ENCODE measurements around the gene GPHN. TPM values are rescaled to one million over a fixed set of nuclear protein-coding genes. Genes with fewer than 3 reads are reported as not detected.

Gene GPHN
- total RNA-seq, 1 experiment from 2014 or later = 23.4 TPM

- Histone ChIP-seq H3K27ac (ENCODE audit: low read length) (no peak overlapping the region), H4K20me1 (ENCODE audit: low read length) (no peaks in the 10 kb centered on the region), H2AFZ (ENCODE audit: low read length) (no peak overlapping the region), H3K4me1 (ENCODE audit: insufficient read depth, low read length) (no peaks in the 10 kb centered on the region), H3K9me3 (ENCODE audit: low read length) (no peaks in the 10 kb centered on the region), H3K9ac (ENCODE audit: low read length) (no peak overlapping the region), H3K79me2 (ENCODE audit: low read length) (no peaks in the 10 kb centered on the region), H3F3A (ENCODE audit: low read length, unreplicated experiment) (no peaks in the 10 kb centered on the region), H3K4me3 (ENCODE audit: low read length) (no peak overlapping the region), H3K4me2 (ENCODE audit: low read length) (no peak overlapping the region), H3K27me3 (ENCODE audit: low read length) (no peaks in the 10 kb centered on the region), H3K36me3 (ENCODE audit: low read depth, low read length) (no peaks in the 10 kb centered on the region), H3K9me2 (replicated peaks; ENCODE audit: low read length) (no peaks in the 10 kb centered on the region)
- TF ChIP-seq EZH2 (IDR thresholded peaks at IDR 0.05; ENCODE audit: low read length, unreplicated experiment) = no peak
- no peak for TF ChIP-seq CTCF (conservative IDR thresholded peaks at IDR 0.05; ENCODE audit: low read depth, low read length)
- TF ChIP-seq EZH2phosphoT487 (IDR thresholded peaks at IDR 0.05; ENCODE audit: borderline replicate concordance, low read length) = no peak
- DNase-seq = no peak
- POLR2A ChIA-PET (ENCODE audit: unreplicated experiment) = no interaction called here
- BruUV-seq (replicated peaks) = no TSS peak
- CTCF ChIA-PET = no interaction called here
- no peak for ATAC-seq
- intact Hi-C loops (cut with micrococcal nuclease) = no loop called here
These were observed 687.3 kb downstream of the GPHN start for GRCh38 chr14:67195279-67195678.

GRCh38 chr14:67199016-67199415, 691.1 kb downstream of the GPHN start:
- Histone ChIP-seq H3K9ac (ENCODE audit: low read length) (no peak overlapping the region), H3K27me3 (ENCODE audit: low read length) (no peaks in the 10 kb centered on the region), H3K9me2 (replicated peaks; ENCODE audit: low read length) (no peaks in the 10 kb centered on the region), H3K4me1 (ENCODE audit: insufficient read depth, low read length) (no peaks in the 10 kb centered on the region), H3K4me3 (ENCODE audit: low read length) (no peak overlapping the region), H2AFZ (ENCODE audit: low read length) (no peak overlapping the region), H3K4me2 (ENCODE audit: low read length) (no peak overlapping the region), H3K36me3 (ENCODE audit: low read depth, low read length) (no peaks in the 10 kb centered on the region), H3K79me2 (ENCODE audit: low read length) (no peaks in the 10 kb centered on the region), H3K27ac (ENCODE audit: low read length) (no peak overlapping the region), H4K20me1 (ENCODE audit: low read length) (no peaks in the 10 kb centered on the region), H3F3A (ENCODE audit: low read length, unreplicated experiment) (no peaks in the 10 kb centered on the region), H3K9me3 (ENCODE audit: low read length) (no peaks in the 10 kb centered on the region)
- BruUV-seq (replicated peaks) = no TSS peak
- POLR2A ChIA-PET (ENCODE audit: unreplicated experiment) = no interaction called here
- no peak for DNase-seq
- CTCF ChIA-PET = no interaction called here
- TF ChIP-seq EZH2 (IDR thresholded peaks at IDR 0.05; ENCODE audit: low read length, unreplicated experiment) (no peak), EZH2phosphoT487 (IDR thresholded peaks at IDR 0.05; ENCODE audit: borderline replicate concordance, low read length) (no peak), CTCF (conservative IDR thresholded peaks at IDR 0.05; ENCODE audit: low read depth, low read length) (no peak)
- ATAC-seq = no peak
- intact Hi-C loops (cut with micrococcal nuclease) = no loop called here

GRCh38 chr14:67207810-67208209, 699.9 kb downstream of the GPHN start:
- BruUV-seq (replicated peaks) = no TSS peak
- ATAC-seq (no peak), DNase-seq (no peak)
- Histone ChIP-seq H3K79me2 (ENCODE audit: low read length) (no peaks in the 10 kb centered on the region), H3K9ac (ENCODE audit: low read length) (no peak overlapping the region), H3K9me2 (replicated peaks; ENCODE audit: low read length) (no peaks in the 10 kb centered on the region), H3K27ac (ENCODE audit: low read length) (no peak overlapping the region), H3K4me3 (ENCODE audit: low read length) (no peak overlapping the region), H3K36me3 (ENCODE audit: low read depth, low read length) (no peaks in the 10 kb centered on the region), H2AFZ (ENCODE audit: low read length) (no peak overlapping the region), H3F3A (ENCODE audit: low read length, unreplicated experiment) (no peaks in the 10 kb centered on the region), H3K4me1 (ENCODE audit: insufficient read depth, low read length) (no peaks in the 10 kb centered on the region), H3K4me2 (ENCODE audit: low read length) (no peak overlapping the region), H3K9me3 (ENCODE audit: low read length) (no peaks in the 10 kb centered on the region), H3K27me3 (ENCODE audit: low read length) (no peaks in the 10 kb centered on the region), H4K20me1 (ENCODE audit: low read length) (no peaks in the 10 kb centered on the region)
- CTCF ChIA-PET = no interaction called here
- intact Hi-C loops (cut with micrococcal nuclease) = no loop called here
- TF ChIP-seq CTCF (conservative IDR thresholded peaks at IDR 0.05; ENCODE audit: low read depth, low read length) (no peak), EZH2 (IDR thresholded peaks at IDR 0.05; ENCODE audit: low read length, unreplicated experiment) (no peak), EZH2phosphoT487 (IDR thresholded peaks at IDR 0.05; ENCODE audit: borderline replicate concordance, low read length) (no peak)
- POLR2A ChIA-PET (ENCODE audit: unreplicated experiment) = no interaction called here

All from PC-3 (cell line).